ENCODE measurements around the gene NTNG1. TPM values are rescaled to one million over a fixed set of nuclear protein-coding genes. Genes with fewer than 3 reads are reported as not detected.

The NTNG1 gene
- total and polyA plus RNA-seq, 10 of the 15 experiments (the other 5 are each of a cell fraction or from before 2014, with no cell fraction given) = 0.18 to 2.3 (median 1.1) TPM; not detected in 1

GRCh38 chr1:107328087-107328486 is 187.2 kb downstream of the NTNG1 start:
- ATAC-seq (no peak), FAIRE-seq (no peak), DNase-seq (ENCODE audit: low read depth, low spot score) (no peak)
- no TSS peak for BruUV-seq (replicated peaks)
- no peak overlapping the region for H3K27ac ChIP-seq (ENCODE audit: control insufficient read depth, insufficient read depth)
- POLR2A ChIA-PET = interaction anchor here (0.6 kb wide), 1 partner anchor 48 kb away, joined by 3 read pairs; no protein-coding TSS in a partner anchor
- SMC1A ChIA-PET (ENCODE audit: uncharacterized antibody, unreplicated experiment) = interaction anchor here (0.7 to 1.4 kb wide), 4 partner anchors 17 to 139 kb away, joined by 3 to 4 read pairs (median 3); no protein-coding TSS in a partner anchor
- no peaks in the 10 kb centered on the region for H3K4me1 ChIP-seq (ENCODE audit: control insufficient read depth, insufficient read depth, low read length)
- in situ Hi-C loops (cut with MboI) (no loop called here), intact Hi-C loops (cut with micrococcal nuclease; ENCODE audit: unreplicated experiment) (no loop called here)
- TF ChIP-seq SIN3A (IDR thresholded peaks at IDR 0.05; ENCODE audit: low read depth, low read length) = no peak
- TF ChIP-seq RB1 (IDR thresholded peaks at IDR 0.05; ENCODE audit: borderline replicate concordance) = no peak
- TF ChIP-seq NBN (IDR thresholded peaks at IDR 0.05) = no peak
- no peak for TF ChIP-seq ZNF384 (IDR thresholded peaks at IDR 0.05; ENCODE audit: borderline replicate concordance, low read depth, low read length)
- no peak for TF ChIP-seq EED (IDR thresholded peaks at IDR 0.05; ENCODE audit: low read depth)
- TF ChIP-seq CUX1 (IDR thresholded peaks at IDR 0.05; ENCODE audit: insufficient replicate concordance, low read depth, low read length) = no peak
- TF ChIP-seq MXI1 (IDR thresholded peaks at IDR 0.05; ENCODE audit: low read depth, low read length) = no peak
- TF ChIP-seq MLLT1 (IDR thresholded peaks at IDR 0.05) = no peak
- no peak for TF ChIP-seq SMAD5 (IDR thresholded peaks at IDR 0.05; ENCODE audit: low read depth)
- CTCF ChIA-PET = interaction anchor here (1.8 kb wide), 1 partner anchor 51 kb away, joined by 4 read pairs; no protein-coding TSS in a partner anchor
- no peaks in the 10 kb centered on the region for H3K27me3 ChIP-seq (replicated peaks in 1 of 2; ENCODE audit: control insufficient read depth in 2 of 2, insufficient read depth in 2 of 2, low read length in 1 of 2)
- H3K4me2 ChIP-seq (ENCODE audit: control insufficient read depth, insufficient read depth) = no peak overlapping the region
- H4K20me1 ChIP-seq (ENCODE audit: control insufficient read depth, insufficient read depth) = no peaks in the 10 kb centered on the region
- RAD21 ChIA-PET (ENCODE audit: unreplicated experiment) = no interaction called here
- H3K79me2 ChIP-seq (ENCODE audit: control insufficient read depth, insufficient read depth, low read length) = no peaks in the 10 kb centered on the region
- no peaks in the 10 kb centered on the region for H3K9me3 ChIP-seq (replicated peaks; ENCODE audit: control insufficient read depth, insufficient read depth, low read length)
- no peak overlapping the region for H3K4me3 ChIP-seq
- H2AFZ ChIP-seq (ENCODE audit: control insufficient read depth, low read depth, low read length) = no peak overlapping the region
- no peak overlapping the region for H3K9ac ChIP-seq (ENCODE audit: control insufficient read depth, insufficient read depth, low read length)
- WGBS (ENCODE audit: insufficient coverage, insufficient replicate concordance, low lambda C conversion rate, missing lambda C conversion rate) = 46% methylated on average over 5 of the region's 5 CpGs
- H3K36me3 ChIP-seq (ENCODE audit: control insufficient read depth in 2 of 2, insufficient read depth in 2 of 2, low read length in 1 of 2) = no peaks in the 10 kb centered on the region
